H9 (cell line): ENCODE measurements around the gene PABPN1. TPM values are rescaled to one million over a fixed set of nuclear protein-coding genes. Genes with fewer than 3 reads are reported as not detected.

Experiments used
- DNase-seq: peaks from one replicate; pipeline ENCODE4 v3.0.0-alpha.2; 2017
- H2AFZ ChIP-seq: one replicate; pipeline ENCODE4 v1.6.1; 2013; ENCODE audit warnings: mild to moderate bottlenecking, low read length, control low read depth, moderate library complexity
- H2AK5ac ChIP-seq: 2 replicates; pipeline ENCODE4 v1.6.1; 2013; ENCODE audit warnings: low read length, control low read depth, mixed read lengths; ENCODE audit not compliant: insufficient read length
- H2BK120ac ChIP-seq: one replicate; pipeline ENCODE4 v1.6.1; 2013; ENCODE audit warnings: low read depth, mild to moderate bottlenecking, low read length, control low read depth, inconsistent platforms; ENCODE audit not compliant: poor library complexity, severe bottlenecking
- H2BK12ac ChIP-seq: 2 replicates; pipeline ENCODE4 v1.6.1; 2013; ENCODE audit warnings: low read length, control low read depth, mixed read lengths, low read depth; ENCODE audit not compliant: insufficient read length
- H2BK15ac ChIP-seq: 2 replicates; pipeline ENCODE4 v1.6.1; 2013; ENCODE audit warnings: low read depth, low read length, control low read depth
- H2BK20ac ChIP-seq: one replicate; pipeline ENCODE4 v1.6.1; 2013; ENCODE audit warnings: low read depth, mild to moderate bottlenecking, low read length, control low read depth, inconsistent platforms; ENCODE audit not compliant: poor library complexity, severe bottlenecking
- H2BK5ac ChIP-seq: 2 replicates; pipeline ENCODE4 v1.6.1; 2013; ENCODE audit warnings: low read length, control low read depth, mixed read lengths; ENCODE audit not compliant: insufficient read length
- H3K14ac ChIP-seq: 2 replicates; pipeline ENCODE4 v1.6.1; 2013; ENCODE audit warnings: low read length, control low read depth; ENCODE audit not compliant: insufficient read depth
- H3K18ac ChIP-seq: 2 replicates; pipeline ENCODE4 v1.6.1; 2013; ENCODE audit warnings: low read depth, mild to moderate bottlenecking, mixed read lengths, low read length, control low read depth; ENCODE audit not compliant: insufficient read length
- H3K23ac ChIP-seq: 2 replicates; pipeline ENCODE4 v1.6.1; 2013; ENCODE audit warnings: low read length, control low read depth, mixed read lengths, low read depth; ENCODE audit not compliant: insufficient read length
- H3K23me2 ChIP-seq: 2 replicates; pipeline ENCODE4 v1.6.1; 2013; ENCODE audit warnings: low read depth, mild to moderate bottlenecking, mixed read lengths, low read length, control low read depth; ENCODE audit not compliant: insufficient read length, poor library complexity, severe bottlenecking
- H3K27ac ChIP-seq: 2 replicates; pipeline ENCODE4 v1.5.1; 2013; ENCODE audit warnings: low read length, control low read depth, mixed read lengths, low read depth; ENCODE audit not compliant: insufficient read length
- H3K27me3 ChIP-seq: 2 replicates; pipeline ENCODE4 v1.6.1; 2013; ENCODE audit warnings: low read length, control low read depth, inconsistent platforms; ENCODE audit not compliant: insufficient read depth
- H3K4ac ChIP-seq: 2 replicates; pipeline ENCODE4 v1.6.1; 2013; ENCODE audit warnings: low read depth, mild to moderate bottlenecking, control low read depth, inconsistent platforms, low read length, moderate library complexity
- H3K4me1 ChIP-seq: 2 replicates; pipeline ENCODE4 v1.6.1; 2013; ENCODE audit warnings: low read length, control low read depth, inconsistent platforms; ENCODE audit not compliant: insufficient read depth
- H3K4me2 ChIP-seq: 2 replicates; pipeline ENCODE4 v1.6.1; 2013; ENCODE audit warnings: low read length, control low read depth, mixed read lengths; ENCODE audit not compliant: insufficient read length, insufficient read depth
- H3K56ac ChIP-seq: 2 replicates; pipeline ENCODE4 v1.6.1; 2013; ENCODE audit warnings: low read depth, mild to moderate bottlenecking, mixed read lengths, low read length, control low read depth; ENCODE audit not compliant: insufficient read length
- H3K79me1 ChIP-seq: 2 replicates; pipeline ENCODE4 v1.6.1; 2013; ENCODE audit warnings: low read depth, mild to moderate bottlenecking, moderate library complexity, low read length, control low read depth, inconsistent platforms; ENCODE audit not compliant: insufficient read depth, poor library complexity, severe bottlenecking
- H3K79me2 ChIP-seq: 2 replicates; pipeline ENCODE4 v1.6.1; 2013; ENCODE audit warnings: low read length, control low read depth, inconsistent platforms; ENCODE audit not compliant: insufficient read depth
- H3K9ac ChIP-seq: 2 replicates; pipeline ENCODE4 v1.6.1; 2013; ENCODE audit warnings: low read length, control low read depth, mixed read lengths; ENCODE audit not compliant: insufficient read length; ENCODE audit errors: extremely low read depth
- H3K9me3 ChIP-seq: one replicate; pipeline ENCODE4 v1.6.1; 2013; ENCODE audit warnings: low read depth, low read length, inconsistent platforms; ENCODE audit not compliant: control insufficient read depth
- H3T11ph ChIP-seq: one replicate; pipeline ENCODE4 v1.6.1; 2013; ENCODE audit warnings: mild to moderate bottlenecking, low read length, control low read depth, inconsistent platforms
- H4K20me1 ChIP-seq: one replicate; pipeline ENCODE4 v1.6.1; 2013; ENCODE audit not compliant: control insufficient read depth, insufficient read length, insufficient read depth
- H4K5ac ChIP-seq: 2 replicates; pipeline ENCODE4 v1.6.1; 2013; ENCODE audit warnings: low read depth, mild to moderate bottlenecking, mixed read lengths, low read length, control low read depth; ENCODE audit not compliant: insufficient read length
- H4K8ac ChIP-seq: replicated peaks from 2 replicates; pipeline ENCODE4 v1.6.1; 2013; ENCODE audit warnings: low read length, control low read depth, mixed read lengths, low read depth; ENCODE audit not compliant: insufficient read length
- H4K91ac ChIP-seq: 2 replicates; pipeline ENCODE4 v1.6.1; 2013; ENCODE audit warnings: low read depth, mild to moderate bottlenecking, moderate library complexity, mixed read lengths, low read length, control low read depth; ENCODE audit not compliant: insufficient read length
- H3K27ac Mint-ChIP-seq, 3 experiments: 2 replicates in 2 of 3; 3 replicates in 1 of 3; pipeline ENCODE4 v1.8.0; 2020 to 2021; ENCODE audit warnings: mixed read lengths in 3 of 3, mild to moderate bottlenecking in 1 of 3, moderate library complexity in 1 of 3
- H3K27me3 Mint-ChIP-seq: 2 replicates; pipeline ENCODE4 v1.8.0; 2021; ENCODE audit warnings: low read depth, mild to moderate bottlenecking, moderate library complexity, mixed read lengths
- H3K36me3 Mint-ChIP-seq, 3 experiments: 2 replicates in 2 of 3; 3 replicates in 1 of 3; pipeline ENCODE4 v1.8.0; 2020 to 2021; ENCODE audit warnings: low read depth in 3 of 3, mixed read lengths in 3 of 3; ENCODE audit not compliant: insufficient read depth in 1 of 3
- H3K4me1 Mint-ChIP-seq, 2 experiments: 2 replicates each; pipeline ENCODE4 v1.8.0; 2020; ENCODE audit warnings: mixed read lengths in 2 of 2
- H3K4me3 Mint-ChIP-seq, 2 experiments: 2 replicates in 1 of 2; 3 replicates in 1 of 2; pipeline ENCODE4 v1.8.0; 2020 to 2021; ENCODE audit warnings: mild to moderate bottlenecking in 2 of 2, mixed read lengths in 2 of 2, moderate library complexity in 1 of 2
- H3K9me3 Mint-ChIP-seq, 2 experiments: 2 replicates in 1 of 2; 3 replicates in 1 of 2; pipeline ENCODE4 v1.8.0; 2020; ENCODE audit warnings: mild to moderate bottlenecking in 2 of 2, mixed read lengths in 2 of 2, moderate library complexity in 1 of 2
- WGBS: extraction: QIAGEN DNeasy Blood & Tissue Kit; methylation state at CpG from one replicate; pipeline ENCODE4 v1.1.7; 2013; ENCODE audit warnings: missing lambda C conversion rate, low lambda C conversion rate, mixed read lengths; ENCODE audit not compliant: insufficient read length; ENCODE audit errors: extremely low coverage; 5-methylcytosine and 5-hydroxymethylcytosine counted together
- total RNA-seq: library from RNA; stranded (reverse); gene quantifications from 2 replicates; pipeline ENCODE4 v1.2.1, GENCODE V29; 2021
- TF ChIP-seq, protein P1 (sequence below): fragments of 200-600 bp; sonication (generic); conservative IDR thresholded peaks from 3 replicates; pipeline ENCODE4 v1.8.0; 2021; ENCODE audit warnings: antibody characterized with exemption, mild to moderate bottlenecking

The PABPN1 gene
- total RNA-seq, 1 experiment from 2014 or later = 333 TPM

DNA sequence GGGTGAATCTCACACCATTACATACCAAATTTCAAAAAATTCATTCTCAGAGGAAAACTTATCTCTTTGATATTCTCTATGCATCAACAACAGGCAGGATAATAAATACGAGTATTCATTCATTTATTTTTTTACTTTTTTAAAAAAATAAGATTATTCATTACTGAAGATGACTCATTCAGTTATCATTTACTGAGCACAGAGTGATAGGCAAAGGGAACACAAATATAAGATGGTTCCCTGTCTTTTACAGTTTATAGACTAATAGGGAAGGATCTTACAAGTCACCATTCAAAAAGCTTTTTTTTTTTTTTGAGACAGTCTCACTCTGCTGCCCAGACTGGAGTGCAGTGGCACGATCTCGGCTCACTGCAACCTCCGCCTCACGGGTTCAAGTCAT lies 5.0 kb upstream of the PABPN1 start:
- Mint-ChIP-seq H3K9me3 (no peaks in the 10 kb centered on the region), H3K36me3 (peaks cover 6 to 8% (median 7%) of the 10 kb centered on the region in 3 experiments; a peak in 6 of 7 replicates)
- TF ChIP-seq, protein P1, sequence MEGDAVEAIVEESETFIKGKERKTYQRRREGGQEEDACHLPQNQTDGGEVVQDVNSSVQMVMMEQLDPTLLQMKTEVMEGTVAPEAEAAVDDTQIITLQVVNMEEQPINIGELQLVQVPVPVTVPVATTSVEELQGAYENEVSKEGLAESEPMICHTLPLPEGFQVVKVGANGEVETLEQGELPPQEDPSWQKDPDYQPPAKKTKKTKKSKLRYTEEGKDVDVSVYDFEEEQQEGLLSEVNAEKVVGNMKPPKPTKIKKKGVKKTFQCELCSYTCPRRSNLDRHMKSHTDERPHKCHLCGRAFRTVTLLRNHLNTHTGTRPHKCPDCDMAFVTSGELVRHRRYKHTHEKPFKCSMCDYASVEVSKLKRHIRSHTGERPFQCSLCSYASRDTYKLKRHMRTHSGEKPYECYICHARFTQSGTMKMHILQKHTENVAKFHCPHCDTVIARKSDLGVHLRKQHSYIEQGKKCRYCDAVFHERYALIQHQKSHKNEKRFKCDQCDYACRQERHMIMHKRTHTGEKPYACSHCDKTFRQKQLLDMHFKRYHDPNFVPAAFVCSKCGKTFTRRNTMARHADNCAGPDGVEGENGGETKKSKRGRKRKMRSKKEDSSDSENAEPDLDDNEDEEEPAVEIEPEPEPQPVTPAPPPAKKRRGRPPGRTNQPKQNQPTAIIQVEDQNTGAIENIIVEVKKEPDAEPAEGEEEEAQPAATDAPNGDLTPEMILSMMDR = no peak

More for the DNA sequence above, 5.0 kb upstream of the PABPN1 start:
- no CpG with 5 or more reads among the region's 5 CpGs for WGBS
- Mint-ChIP-seq H3K4me1 (peaks cover 12 to 13% of the 10 kb centered on the region in 2 experiments), H3K27me3 (no peaks in the 10 kb centered on the region), H3K4me3 (no peak overlapping the region), H3K27ac (no peak overlapping the region)
- Histone ChIP-seq H2BK120ac (no peak overlapping the region), H2BK5ac (no peak overlapping the region), H4K20me1 (no peaks in the 10 kb centered on the region), H3T11ph (no peak overlapping the region), H3K23me2 (peaks cover 5% of the 10 kb centered on the region), H4K5ac (no peak overlapping the region), H2AK5ac (no peak overlapping the region), H3K79me1 (no peaks in the 10 kb centered on the region), H2AFZ (no peak overlapping the region), H3K14ac (no peak overlapping the region), H2BK12ac (no peak overlapping the region), H3K18ac (no peak overlapping the region), H3K27ac (no peak overlapping the region), H2BK15ac (no peak overlapping the region), H3K56ac (no peak overlapping the region), H4K91ac (no peak overlapping the region), H3K4me2 (no peak overlapping the region), H3K4ac (no peak overlapping the region), H4K8ac (no peak overlapping the region), H2BK20ac (no peak overlapping the region), H3K9me3 (no peaks in the 10 kb centered on the region), H3K4me1 (no peaks in the 10 kb centered on the region; the same call in 1 of the 2 replicates), H3K9ac (no peak overlapping the region), H3K23ac (no peak overlapping the region), H3K27me3 (no peaks in the 10 kb centered on the region), H3K79me2 (no peaks in the 10 kb centered on the region)
- no peak for DNase-seq
